ENCODE data around the gene GPR107.
"Not testable (repeated sequence)": the region's sequence is repeated elsewhere in the genome, so short reads cannot be mapped to it uniquely, and the experiment has no call there.

GPR107 gene

DNA sequence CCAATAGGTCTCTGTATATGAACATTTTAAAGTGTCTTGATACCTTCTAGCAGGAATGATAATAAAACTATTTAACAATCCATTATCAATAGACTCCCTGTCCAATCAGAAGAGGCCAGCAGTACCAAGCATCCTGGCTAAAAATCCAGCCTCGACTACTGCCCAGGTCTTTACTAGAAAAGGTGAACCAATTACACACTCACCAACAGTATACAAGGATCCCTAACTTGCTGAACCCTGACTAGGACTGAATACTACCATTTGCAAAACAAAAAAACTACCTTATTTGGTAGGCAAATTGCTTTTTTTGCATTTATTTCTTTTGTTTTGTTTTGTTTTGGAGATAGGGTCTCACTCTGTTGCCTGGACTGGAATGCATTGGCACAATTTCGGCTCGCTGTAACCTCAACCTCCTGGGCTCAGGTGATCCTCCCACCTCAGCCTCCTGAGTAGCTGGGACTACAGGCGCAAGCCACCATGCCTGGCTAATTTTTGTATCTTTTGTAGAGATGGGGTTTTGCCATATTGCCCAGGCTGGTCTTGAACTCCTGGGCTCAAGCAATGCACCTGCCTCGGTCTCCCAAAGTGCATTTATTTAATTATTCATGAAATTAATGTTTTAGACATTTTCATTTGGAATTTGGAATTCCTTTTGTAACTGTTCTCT, 38.2 kb upstream of the GPR107 start:
- TF ChIP-seq, protein P1, sequence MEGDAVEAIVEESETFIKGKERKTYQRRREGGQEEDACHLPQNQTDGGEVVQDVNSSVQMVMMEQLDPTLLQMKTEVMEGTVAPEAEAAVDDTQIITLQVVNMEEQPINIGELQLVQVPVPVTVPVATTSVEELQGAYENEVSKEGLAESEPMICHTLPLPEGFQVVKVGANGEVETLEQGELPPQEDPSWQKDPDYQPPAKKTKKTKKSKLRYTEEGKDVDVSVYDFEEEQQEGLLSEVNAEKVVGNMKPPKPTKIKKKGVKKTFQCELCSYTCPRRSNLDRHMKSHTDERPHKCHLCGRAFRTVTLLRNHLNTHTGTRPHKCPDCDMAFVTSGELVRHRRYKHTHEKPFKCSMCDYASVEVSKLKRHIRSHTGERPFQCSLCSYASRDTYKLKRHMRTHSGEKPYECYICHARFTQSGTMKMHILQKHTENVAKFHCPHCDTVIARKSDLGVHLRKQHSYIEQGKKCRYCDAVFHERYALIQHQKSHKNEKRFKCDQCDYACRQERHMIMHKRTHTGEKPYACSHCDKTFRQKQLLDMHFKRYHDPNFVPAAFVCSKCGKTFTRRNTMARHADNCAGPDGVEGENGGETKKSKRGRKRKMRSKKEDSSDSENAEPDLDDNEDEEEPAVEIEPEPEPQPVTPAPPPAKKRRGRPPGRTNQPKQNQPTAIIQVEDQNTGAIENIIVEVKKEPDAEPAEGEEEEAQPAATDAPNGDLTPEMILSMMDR (IDR thresholded peaks at IDR 0.05; ENCODE audit: low read depth, low read length), result no peak
- no peak for DNase-seq (ENCODE audit: extremely low read depth, low read depth)

DNA sequence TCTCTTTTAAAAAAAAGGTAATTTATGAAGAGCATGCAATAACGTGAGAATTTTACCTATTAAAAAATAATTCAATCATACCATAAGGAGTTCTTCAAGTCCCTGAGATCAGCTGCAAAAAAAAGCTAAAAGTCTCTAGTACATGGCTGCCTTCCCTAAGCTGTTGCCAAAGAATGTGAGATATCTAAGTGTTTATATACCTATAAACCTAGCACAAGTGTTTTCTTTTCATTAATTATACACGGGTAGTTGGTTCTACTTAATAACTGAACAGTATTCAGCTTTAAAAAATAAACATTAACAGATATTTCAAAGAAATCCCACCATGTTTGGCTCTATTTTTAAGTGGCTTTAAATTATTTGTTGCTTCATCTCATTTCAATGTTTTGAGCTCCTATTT, 36.6 kb upstream of the GPR107 start:
- TF ChIP-seq, protein P1 (IDR thresholded peaks at IDR 0.05; ENCODE audit: low read depth, low read length), result no peak
- DNase-seq (ENCODE audit: extremely low read depth, low read depth), result no peak

DNA sequence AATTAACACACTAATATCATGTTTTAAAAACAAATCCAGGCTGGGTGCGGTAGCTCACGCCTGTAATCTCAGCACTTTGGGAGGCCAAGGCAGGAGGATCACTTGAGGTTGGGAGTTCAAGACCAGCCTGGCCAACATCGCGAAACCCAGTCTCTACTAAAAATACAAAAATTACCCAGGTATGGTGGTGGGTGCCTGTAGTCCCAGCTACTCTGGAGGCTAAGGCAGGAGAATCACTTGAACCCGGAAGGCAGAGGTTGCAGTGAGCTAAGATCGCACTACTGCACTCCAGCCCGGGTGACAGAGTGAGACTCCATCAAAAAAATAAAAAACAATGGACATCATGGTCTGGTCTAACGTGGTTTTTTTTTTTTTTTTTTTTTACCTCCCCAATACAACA, 36.2 kb upstream of the GPR107 start:
- DNase-seq (ENCODE audit: extremely low read depth, low read depth), result not testable (repeated sequence)

DNA sequence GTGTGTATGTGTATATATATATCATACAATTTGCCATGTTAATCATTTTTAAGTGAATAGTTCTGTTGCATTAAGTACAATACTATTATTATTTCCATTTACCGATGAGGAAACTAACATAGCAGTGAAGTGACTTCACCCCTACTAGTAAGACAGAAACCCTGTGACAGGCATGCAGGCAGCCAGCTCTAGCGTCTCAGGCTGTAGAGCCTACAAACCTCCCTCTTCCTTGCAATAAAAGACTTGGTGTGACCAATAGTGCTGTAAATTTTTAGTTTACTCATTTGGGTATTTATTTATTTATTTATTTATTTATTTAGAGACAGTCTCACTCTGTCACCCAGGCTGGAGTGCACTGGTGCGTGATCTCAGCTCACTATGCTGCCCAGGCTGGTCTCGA, 35.4 kb upstream of the GPR107 start:
- no peak for DNase-seq (ENCODE audit: extremely low read depth, low read depth)
- TF ChIP-seq, protein P1 (IDR thresholded peaks at IDR 0.05; ENCODE audit: low read depth, low read length), result no peak

DNA sequence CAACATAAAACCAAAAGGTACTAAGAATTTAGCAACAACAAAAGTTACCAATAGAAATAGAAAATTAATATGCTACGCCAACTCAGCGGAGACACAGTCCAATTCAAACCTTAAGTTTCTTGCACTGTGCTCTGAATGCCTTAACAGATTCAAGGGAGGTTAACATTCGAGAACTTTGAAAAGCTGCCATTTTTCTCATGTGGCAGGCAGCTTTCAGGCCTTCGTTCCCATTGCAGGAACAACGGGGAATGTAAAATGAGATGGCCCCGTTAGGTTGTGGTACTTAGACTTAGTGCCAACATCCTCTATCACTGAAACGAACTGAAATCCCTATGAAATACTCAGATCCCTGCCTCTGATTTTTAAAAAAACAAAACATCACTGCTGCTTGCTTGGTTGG, 33.1 kb upstream of the GPR107 start:
- DNase-seq (ENCODE audit: extremely low read depth, low read depth), result no peak
- TF ChIP-seq, protein P1 (IDR thresholded peaks at IDR 0.05; ENCODE audit: low read depth, low read length), result no peak

DNA sequence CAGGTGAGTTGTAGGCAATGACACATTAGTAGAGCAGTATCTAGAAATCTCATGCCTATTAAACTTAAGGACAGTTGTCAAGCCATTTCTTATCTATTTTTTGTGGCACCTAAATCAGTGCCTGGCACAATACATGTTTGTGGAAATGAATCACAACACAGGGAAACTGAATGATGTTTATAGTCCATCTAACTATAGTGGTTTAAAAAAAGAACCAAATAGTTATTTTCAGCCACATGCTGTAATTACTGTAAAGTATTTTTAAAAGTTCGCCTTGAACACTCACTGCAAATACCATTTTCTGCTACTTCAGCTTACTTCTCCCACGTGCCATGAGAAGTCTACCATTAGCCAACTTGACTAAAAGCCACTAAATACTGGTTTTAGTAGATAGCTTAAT, 32.6 kb upstream of the GPR107 start:
- TF ChIP-seq, protein P1 (IDR thresholded peaks at IDR 0.05; ENCODE audit: low read depth, low read length), result no peak
- no peak for DNase-seq (ENCODE audit: extremely low read depth, low read depth)

DNA sequence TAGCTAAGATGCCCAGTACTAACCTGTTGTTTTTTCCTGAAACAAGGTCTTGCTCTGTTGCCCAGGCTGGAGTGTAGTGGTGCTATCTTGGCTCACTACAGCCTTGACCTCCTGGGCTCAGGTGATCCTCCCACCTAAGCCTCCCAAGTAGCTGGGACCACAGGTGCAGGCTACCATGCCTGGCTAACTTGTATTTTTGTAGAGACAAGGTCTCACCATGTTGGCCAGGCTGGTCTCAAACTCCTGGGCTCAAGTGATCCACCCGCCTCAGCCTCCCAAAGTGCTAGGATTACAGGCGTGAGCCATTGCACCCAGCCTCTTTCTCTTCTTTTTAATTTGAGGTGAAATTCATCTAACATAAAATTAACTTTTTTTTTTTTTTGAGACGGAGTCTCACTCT, 31.9 kb upstream of the GPR107 start:
- not testable (repeated sequence) for DNase-seq (ENCODE audit: extremely low read depth, low read depth)

DNA sequence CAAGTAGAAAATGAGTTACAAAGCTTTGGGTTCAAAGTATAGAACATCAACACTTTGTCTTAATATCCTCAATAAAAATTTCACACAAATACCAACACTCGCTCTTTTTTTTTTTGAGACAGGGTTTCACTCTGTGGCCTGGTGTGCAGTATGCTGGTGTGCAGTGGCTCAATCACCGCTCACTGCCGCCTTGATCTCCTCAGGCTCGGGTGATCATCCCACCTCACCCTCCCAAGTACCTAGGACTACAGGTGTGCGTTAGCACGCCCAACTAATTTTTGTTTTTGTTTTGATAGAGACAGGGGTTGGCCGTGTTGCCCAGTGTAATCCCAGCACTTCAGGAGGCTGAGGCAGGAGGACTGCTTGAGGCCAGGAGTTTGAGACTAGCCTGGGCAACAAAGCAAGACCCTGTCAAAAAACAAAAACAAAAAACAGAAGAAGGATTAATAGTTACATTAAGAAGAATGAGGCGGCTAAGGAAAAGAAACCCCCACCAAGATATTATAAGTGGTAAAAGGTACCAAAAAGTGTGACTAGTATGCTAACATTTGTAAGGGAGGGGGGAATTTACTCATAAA, 31.1 kb upstream of the GPR107 start:
- TF ChIP-seq, protein P1 (IDR thresholded peaks at IDR 0.05; ENCODE audit: low read depth, low read length), result no peak
- DNase-seq (ENCODE audit: extremely low read depth, low read depth), result no peak

All from AG09319 (cell line).